Liver (tissue), 9 donors: ENCODE results near the gene LDLRAD4. TPM values are rescaled to one million over a fixed set of nuclear protein-coding genes. Genes with fewer than 3 reads are reported as not detected.

Source experiments
- DNase-seq: peaks from one replicate; pipeline ENCODE4 v3.0.0-alpha.2; 2017; ENCODE audit warnings: low spot score
- H3K27ac ChIP-seq, 2 donors: one replicate each; pipeline ENCODE4 v1.7.0; 2013; ENCODE audit warnings: inconsistent platforms in 2 of 2, low read length in 2 of 2, control low read depth in 1 of 2, low read depth in 1 of 2, mild to moderate bottlenecking in 1 of 2
- H3K27me3 ChIP-seq, 4 donors: one replicate each; pipeline versions ENCODE4 v1.6.1 to v1.7.0; 2013; ENCODE audit warnings: low read length in 3 of 4, inconsistent platforms in 1 of 4, mild to moderate bottlenecking in 1 of 4, moderate library complexity in 1 of 4; ENCODE audit not compliant: control insufficient read depth in 4 of 4, insufficient read depth in 4 of 4
- H3K36me3 ChIP-seq, 4 donors: one replicate each; pipeline versions ENCODE4 v1.6.1 to v1.7.0; 2013; ENCODE audit warnings: low read length in 3 of 4, mild to moderate bottlenecking in 3 of 4, low read depth in 1 of 4, moderate library complexity in 1 of 4; ENCODE audit not compliant: control insufficient read depth in 4 of 4, insufficient read depth in 3 of 4
- H3K4me1 ChIP-seq, 4 donors: one replicate each; pipeline versions ENCODE4 v1.6.1 to v1.7.0; 2013; ENCODE audit warnings: low read length in 3 of 4, mild to moderate bottlenecking in 3 of 4, moderate library complexity in 1 of 4; ENCODE audit not compliant: control insufficient read depth in 4 of 4, insufficient read depth in 4 of 4
- H3K4me3 ChIP-seq, 3 donors: one replicate each; pipeline versions ENCODE4 v1.6.1 to v1.7.0; 2013; ENCODE audit warnings: low read length in 3 of 3, control low read depth in 1 of 3, low read depth in 1 of 3, mild to moderate bottlenecking in 1 of 3
- H3K9ac ChIP-seq, 2 donors: one replicate each; pipeline ENCODE4 v1.7.0; 2013; ENCODE audit warnings: low read length in 2 of 2, mild to moderate bottlenecking in 2 of 2, moderate library complexity in 2 of 2, control low read depth in 1 of 2, low read depth in 1 of 2
- H3K9me3 ChIP-seq, 4 donors: one replicate each; pipeline versions ENCODE4 v1.6.1 to v1.7.0; 2013; ENCODE audit warnings: low read length in 3 of 4; ENCODE audit not compliant: control insufficient read depth in 4 of 4
- ATF3 ChIP-seq: IDR thresholded peaks from 2 replicates; pipeline ENCODE4 v1.6.1; 2016; ENCODE audit warnings: antibody characterized with exemption
- EGR1 ChIP-seq, 2 donors: IDR thresholded peaks; 2 replicates each; pipeline ENCODE4 v1.6.1; 2016 to 2018; ENCODE audit warnings: antibody characterized with exemption in 2 of 2, low read depth in 2 of 2
- FOXA1 ChIP-seq: IDR thresholded peaks from 2 replicates; pipeline ENCODE4 v1.6.1; 2016; ENCODE audit warnings: antibody characterized with exemption
- FOXA2 ChIP-seq: IDR thresholded peaks from 2 replicates; pipeline ENCODE4 v1.6.1; 2016; ENCODE audit warnings: antibody characterized with exemption
- GABPA ChIP-seq, 2 donors: IDR thresholded peaks in 1 of 2; conservative IDR thresholded peaks in 1 of 2; 2 replicates each; pipeline ENCODE4 v1.6.1; 2016; ENCODE audit warnings: antibody characterized with exemption in 2 of 2, mild to moderate bottlenecking in 1 of 2, moderate library complexity in 1 of 2
- HNF4A ChIP-seq, 2 donors: conservative IDR thresholded peaks; 2 replicates each; pipeline ENCODE4 v1.6.1; 2016; ENCODE audit warnings: antibody characterized with exemption in 2 of 2, mild to moderate bottlenecking in 2 of 2
- HNF4G ChIP-seq: IDR thresholded peaks from 2 replicates; pipeline ENCODE4 v1.6.1; 2016; ENCODE audit warnings: antibody characterized with exemption
- JUND ChIP-seq, 2 donors: IDR thresholded peaks; 2 replicates each; pipeline ENCODE4 v1.6.1; 2016; ENCODE audit warnings: antibody characterized with exemption in 2 of 2
- NR2F2 ChIP-seq: IDR thresholded peaks from 2 replicates; pipeline ENCODE4 v1.6.1; 2016; ENCODE audit warnings: antibody characterized with exemption
- RAD21 ChIP-seq, 2 donors: IDR thresholded peaks; 2 replicates each; pipeline ENCODE4 v1.6.1; 2016; ENCODE audit warnings: antibody characterized with exemption in 2 of 2, mild to moderate bottlenecking in 2 of 2
- REST ChIP-seq: IDR thresholded peaks from 2 replicates; pipeline ENCODE4 v1.6.1; 2016; ENCODE audit warnings: antibody characterized with exemption, mild to moderate bottlenecking
- RXRA ChIP-seq, 2 donors: IDR thresholded peaks; 2 replicates each; pipeline ENCODE4 v1.6.1; 2017 to 2018; ENCODE audit warnings: antibody characterized with exemption in 2 of 2, mild to moderate bottlenecking in 1 of 2
- SP1 ChIP-seq: IDR thresholded peaks from 2 replicates; pipeline ENCODE4 v1.6.1; 2018; ENCODE audit warnings: antibody characterized with exemption, mild to moderate bottlenecking
- TAF1 ChIP-seq: conservative IDR thresholded peaks from 2 replicates; pipeline ENCODE4 v1.6.1; 2016; ENCODE audit warnings: antibody characterized with exemption, mild to moderate bottlenecking
- YY1 ChIP-seq: IDR thresholded peaks from 2 replicates; pipeline ENCODE4 v1.6.1; 2016; ENCODE audit warnings: antibody characterized with exemption, mild to moderate bottlenecking
- ZBTB33 ChIP-seq: IDR thresholded peaks from 2 replicates; pipeline ENCODE4 v1.6.1; 2016; ENCODE audit warnings: antibody characterized with exemption
- WGBS: extraction: QIAGEN DNeasy Blood & Tissue Kit; methylation state at CpG from one replicate; pipeline ENCODE4 v1.1.7; 2013; 5-methylcytosine and 5-hydroxymethylcytosine counted together
- polyA plus RNA-seq, 2 donors: library from polyadenylated mRNA; stranded (reverse) in 1 of 2; unstranded in 1 of 2; fragments of 200-250 nt in 1 of 2; fragments of >200 nt in 1 of 2; fragmentation: Nextera tagmentation in 1 of 2; extraction: Ambion mirVana in 1 of 2; gene quantifications; one replicate each; pipeline versions ENCODE4 v1.2.1 to v1.2.3, GENCODE V29; 2013 to 2015
- total RNA-seq, 2 donors: library from RNA; depleted of rRNA; stranded (reverse); fragments of >200 nt; gene quantifications; one replicate each; pipeline ENCODE4 v1.2.3, GENCODE V29; 2014
- TF ChIP-seq, protein P1 (sequence below): IDR thresholded peaks from 2 replicates; pipeline ENCODE4 v1.6.1; 2016; ENCODE audit warnings: antibody characterized with exemption
- TF ChIP-seq, protein P2 (sequence below): fragments of 150-350 bp; IDR thresholded peaks from 2 replicates; pipeline ENCODE4 v1.5.1; 2017; ENCODE audit warnings: improper control_type of control experiment, low read depth, low read length; ENCODE audit not compliant: missing input control
- donor health status: healthy.
- donor health status: healthy.
- donor health status: healthy.
- donor health status: healthy.
- donor health status: healthy.

LDLRAD4 gene
- total and polyA plus RNA-seq, 4 donors, result 4.8 to 41.7 (median 12.7) TPM

DNA sequence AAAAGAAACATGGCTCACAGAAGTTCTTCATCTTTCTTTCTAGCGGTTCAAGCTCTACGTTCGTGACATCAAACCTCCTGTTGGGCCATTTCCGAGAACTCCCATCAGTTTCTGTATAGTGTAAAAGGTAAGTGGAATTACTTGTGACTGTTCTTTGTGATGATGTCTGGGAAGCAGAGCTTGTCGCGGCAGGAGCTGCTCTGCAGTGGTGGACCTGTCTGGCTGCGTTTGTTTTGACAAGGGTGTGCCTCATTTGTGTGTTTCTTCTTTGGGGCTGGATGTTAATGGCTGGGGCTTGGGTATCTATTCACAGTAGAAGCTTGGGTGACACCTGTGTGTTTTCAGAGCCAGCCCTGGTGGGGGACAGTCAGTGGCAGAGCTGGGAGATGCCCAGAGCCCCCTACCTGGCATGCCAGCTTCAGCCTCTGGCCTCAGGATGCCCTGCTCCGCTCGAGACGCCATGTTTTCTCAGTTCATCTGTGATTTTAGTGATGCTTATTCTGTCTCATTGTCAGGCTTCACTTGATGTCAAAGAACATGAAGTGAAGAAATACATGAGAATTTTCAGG lies 59.6 kb downstream of the LDLRAD4 start:
- DNase-seq, result no peak
- Histone ChIP-seq H3K4me3 (no peak overlapping the region), H3K4me1 (no peaks in the 10 kb centered on the region)

More for the DNA sequence above, 59.6 kb downstream of the LDLRAD4 start:
- H3K9me3 ChIP-seq, result no peaks in the 10 kb centered on the region
- TF ChIP-seq SP1 (no peak), FOXA1 (no peak), ZBTB33 (no peak), YY1 (no peak), GABPA (IDR thresholded peaks at IDR 0.05 in 1 of 2, conservative IDR thresholded peaks at IDR 0.05 in 1 of 2) (no peak), HNF4G (no peak), REST (no peak), RAD21 (IDR thresholded peaks at IDR 0.05) (no peak), FOXA2 (no peak), RXRA (IDR thresholded peaks at IDR 0.05) (no peak), TAF1 (no peak), JUND (IDR thresholded peaks at IDR 0.05) (no peak), ATF3 (no peak), EGR1 (IDR thresholded peaks at IDR 0.05; ENCODE audit: low read depth in 2 of 2) (no peak), NR2F2 (no peak), HNF4A (conservative IDR thresholded peaks at IDR 0.05) (no peak)
- TF ChIP-seq, protein P1, sequence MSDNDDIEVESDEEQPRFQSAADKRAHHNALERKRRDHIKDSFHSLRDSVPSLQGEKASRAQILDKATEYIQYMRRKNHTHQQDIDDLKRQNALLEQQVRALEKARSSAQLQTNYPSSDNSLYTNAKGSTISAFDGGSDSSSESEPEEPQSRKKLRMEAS, result no peak
- TF ChIP-seq, protein P2, sequence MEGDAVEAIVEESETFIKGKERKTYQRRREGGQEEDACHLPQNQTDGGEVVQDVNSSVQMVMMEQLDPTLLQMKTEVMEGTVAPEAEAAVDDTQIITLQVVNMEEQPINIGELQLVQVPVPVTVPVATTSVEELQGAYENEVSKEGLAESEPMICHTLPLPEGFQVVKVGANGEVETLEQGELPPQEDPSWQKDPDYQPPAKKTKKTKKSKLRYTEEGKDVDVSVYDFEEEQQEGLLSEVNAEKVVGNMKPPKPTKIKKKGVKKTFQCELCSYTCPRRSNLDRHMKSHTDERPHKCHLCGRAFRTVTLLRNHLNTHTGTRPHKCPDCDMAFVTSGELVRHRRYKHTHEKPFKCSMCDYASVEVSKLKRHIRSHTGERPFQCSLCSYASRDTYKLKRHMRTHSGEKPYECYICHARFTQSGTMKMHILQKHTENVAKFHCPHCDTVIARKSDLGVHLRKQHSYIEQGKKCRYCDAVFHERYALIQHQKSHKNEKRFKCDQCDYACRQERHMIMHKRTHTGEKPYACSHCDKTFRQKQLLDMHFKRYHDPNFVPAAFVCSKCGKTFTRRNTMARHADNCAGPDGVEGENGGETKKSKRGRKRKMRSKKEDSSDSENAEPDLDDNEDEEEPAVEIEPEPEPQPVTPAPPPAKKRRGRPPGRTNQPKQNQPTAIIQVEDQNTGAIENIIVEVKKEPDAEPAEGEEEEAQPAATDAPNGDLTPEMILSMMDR, result no peak
- peaks cover 0 to 11% (median 0%) of the 10 kb centered on the region in 4 donors for H3K36me3 ChIP-seq
- no peaks in the 10 kb centered on the region for H3K27me3 ChIP-seq
- H3K9ac ChIP-seq, result no peak overlapping the region
- no peak overlapping the region for H3K27ac ChIP-seq
- 97% methylated on average over 10 of the region's 10 CpGs for WGBS
